ENCODE measurements around the gene TRIM52. TPM values are rescaled to one million over a fixed set of nuclear protein-coding genes. Genes with fewer than 3 reads are reported as not detected.
A peak's percentile ranks its signal among the peaks of the same experiment; 100 is the strongest.
"Not testable (repeated sequence)": the region's sequence is repeated elsewhere in the genome, so short reads cannot be mapped to it uniquely, and the experiment has no call there.

TRIM52 gene
- total and polyA plus RNA-seq, 5 experiments from 2014 or later, result 23.6 to 64.2 (median 36.3) TPM

DNA sequence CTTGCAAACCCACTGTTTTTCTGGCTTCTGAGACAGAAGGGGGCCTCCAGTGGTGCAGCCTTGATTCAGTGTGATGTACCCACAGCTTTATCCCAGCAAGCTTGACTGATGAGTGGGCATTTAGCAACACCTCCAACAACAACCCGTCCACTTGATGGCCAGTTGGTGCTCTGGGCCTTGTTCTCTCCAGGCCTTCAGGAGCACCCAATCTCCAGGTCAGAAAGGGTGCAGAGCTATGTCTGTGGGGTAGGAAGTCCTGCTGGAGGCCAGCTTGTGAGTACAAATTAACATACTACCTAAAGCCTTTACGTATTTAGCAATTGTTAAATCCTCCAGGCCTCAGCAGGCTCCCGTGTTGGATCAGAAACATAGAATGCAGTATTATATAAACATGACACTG, 10.1 kb upstream of the TRIM52 start:
- H3K27ac Mint-ChIP-seq, result peak overlapping the region in 1 of 10 donors; percentile 27
- DNase-seq (no peak), ATAC-seq (no peak)
- POLR2A ChIA-PET, result no interaction called here
- H3K27me3 Mint-ChIP-seq, result no peaks in the 10 kb centered on the region
- no peaks in the 10 kb centered on the region for H3K9me3 Mint-ChIP-seq
- no peak overlapping the region for H3K4me3 Mint-ChIP-seq
- H3K36me3 Mint-ChIP-seq, result no peaks in the 10 kb centered on the region
- H3K4me1 Mint-ChIP-seq, result peaks cover 0 to 2% (median under 1%) of the 10 kb centered on the region in 4 donors

DNA sequence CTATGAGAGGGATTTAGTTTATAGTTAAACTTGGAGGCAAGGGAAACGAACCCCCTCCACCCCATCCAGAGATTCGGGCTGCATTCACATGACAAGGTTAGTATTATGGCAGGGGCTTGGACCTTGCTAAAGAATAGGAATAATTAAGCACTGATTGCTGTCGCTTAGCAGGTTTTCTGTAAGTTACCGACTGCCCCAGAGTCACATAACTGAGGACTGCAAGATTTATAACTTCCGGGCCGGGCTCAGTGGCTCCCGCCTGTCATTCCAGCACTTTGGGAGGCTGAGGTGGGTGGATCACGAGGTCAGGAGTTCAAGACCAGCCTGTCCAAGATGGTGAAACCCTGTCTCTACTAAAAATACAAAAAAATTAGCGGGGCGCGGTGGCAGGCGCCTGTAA, 7.0 kb upstream of the TRIM52 start:
- POLR2A ChIA-PET, result not testable (repeated sequence)

DNA sequence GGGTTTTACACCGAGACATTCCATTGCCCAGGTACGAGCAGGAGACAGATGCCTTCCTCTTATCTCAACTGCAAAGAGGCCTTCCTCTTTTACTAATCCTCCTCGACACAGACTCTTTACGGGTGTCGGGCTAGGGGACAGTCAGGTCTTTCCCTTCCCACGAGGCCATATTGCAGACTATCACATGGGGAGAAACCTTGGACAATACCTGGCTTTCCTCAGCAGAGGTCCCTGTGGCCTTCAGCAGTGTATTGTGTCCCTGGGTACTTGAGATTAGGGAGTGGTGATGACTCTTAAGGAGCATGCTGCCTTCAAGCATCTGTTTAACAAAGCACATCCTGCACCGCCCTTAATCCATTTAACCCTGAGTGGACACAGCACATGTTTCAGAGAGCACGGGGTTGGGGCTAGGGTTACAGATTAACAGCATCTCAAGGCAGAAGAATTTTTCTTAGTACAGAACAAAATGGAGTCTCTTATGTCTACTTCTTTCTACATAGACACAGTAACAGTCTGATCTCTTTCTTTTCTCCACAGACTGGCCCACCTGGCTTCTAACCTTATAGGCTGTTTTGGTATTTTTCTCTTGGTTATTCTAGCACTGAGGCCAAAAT, 6.5 kb upstream of the TRIM52 start:
- H3K4me1 Mint-ChIP-seq, H3K4me3 Mint-ChIP-seq, H3K27me3 Mint-ChIP-seq, DNase-seq, H3K27ac Mint-ChIP-seq, ATAC-seq, H3K9me3 Mint-ChIP-seq, POLR2A ChIA-PET: not testable (repeated sequence)
- H3K36me3 Mint-ChIP-seq, result peaks cover 0 to 16% (median 1%) of the 10 kb centered on the region in 3 donors

More for the DNA sequence above, 7.0 kb upstream of the TRIM52 start:
- not testable (repeated sequence) for H3K4me3 Mint-ChIP-seq, H3K27me3 Mint-ChIP-seq, H3K27ac Mint-ChIP-seq, H3K4me1 Mint-ChIP-seq, DNase-seq, H3K9me3 Mint-ChIP-seq, ATAC-seq
- H3K36me3 Mint-ChIP-seq, result peaks cover 0 to 16% (median 1%) of the 10 kb centered on the region in 3 donors

DNA sequence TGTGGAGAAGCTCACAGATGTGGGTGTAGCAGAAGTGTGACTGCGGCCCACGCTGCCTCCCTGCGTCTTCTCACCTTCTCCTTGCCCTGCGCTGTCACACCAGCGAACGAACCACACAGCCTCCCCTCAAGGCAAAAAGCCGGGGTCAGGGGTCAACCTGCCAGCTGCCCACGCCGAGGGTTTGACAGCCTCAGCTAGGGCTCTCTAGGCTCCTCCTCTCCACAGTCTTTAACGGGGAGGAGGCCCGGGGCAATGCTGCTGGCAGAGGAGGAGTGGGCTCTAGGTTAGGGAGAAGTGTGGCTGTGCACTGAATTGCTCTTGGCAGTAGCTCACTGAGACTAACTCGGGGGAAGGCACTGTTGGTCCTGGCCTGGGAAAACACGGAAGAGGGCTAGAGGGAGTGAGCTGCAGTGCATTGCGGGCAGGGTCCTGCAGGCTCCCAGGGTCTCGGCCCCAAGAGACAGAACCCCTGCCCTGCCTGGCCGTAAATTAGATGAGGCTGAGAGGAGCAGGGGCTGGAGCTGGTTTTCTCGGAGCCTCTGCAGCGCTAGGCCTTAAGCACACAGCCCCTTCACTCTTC, 4.2 kb upstream of the TRIM52 start:
- peaks cover 0 to 16% (median 1%) of the 10 kb centered on the region in 3 donors for H3K36me3 Mint-ChIP-seq
- POLR2A ChIA-PET, result interaction anchor here (1.2 to 6.7 kb wide), 3 partner anchors 38 to 75 kb away, joined by 4 to 212 read pairs (median 137); partner anchors contain the start of gene TRIM41
- H3K27ac Mint-ChIP-seq, result peak overlapping the region in 2 of 10 donors; percentile 13 to 31
- no peaks in the 10 kb centered on the region for H3K27me3 Mint-ChIP-seq
- peaks cover 8 to 16% (median 12%) of the 10 kb centered on the region in 4 donors for H3K4me1 Mint-ChIP-seq
- no peak for ATAC-seq
- no peak for DNase-seq
- peak overlapping the region in 2 of 10 donors; percentile 18 to 24 for H3K4me3 Mint-ChIP-seq
- H3K9me3 Mint-ChIP-seq, result no peaks in the 10 kb centered on the region

DNA sequence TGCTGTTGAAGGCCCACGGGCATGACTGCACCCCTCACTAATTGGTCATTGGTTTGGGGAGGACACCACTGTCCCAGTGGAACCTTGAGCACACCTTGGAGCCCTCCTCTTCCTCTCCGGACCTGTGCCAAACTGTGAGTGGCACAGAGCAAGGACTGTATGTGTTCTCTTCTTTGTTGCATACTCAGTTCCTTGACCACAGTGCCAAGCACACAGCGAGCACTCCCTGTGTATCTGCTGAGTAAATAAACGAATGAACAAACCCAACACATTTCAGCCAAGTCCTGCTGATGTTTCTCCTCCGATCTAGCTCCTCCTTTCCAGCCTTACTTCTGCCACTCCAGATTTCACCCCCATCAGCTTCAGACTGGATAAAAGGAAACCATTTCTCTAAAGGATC, 2.7 kb upstream of the TRIM52 start:
- Mint-ChIP-seq H3K27me3 (no peaks in the 10 kb centered on the region), H3K27ac (peak overlapping the region in 9 of 10 donors; percentile 6 to 93 (median 28)), H3K9me3 (no peaks in the 10 kb centered on the region), H3K4me3 (peak overlapping the region in 3 of 10 donors; percentile 15 to 98 (median 43)), H3K4me1 (peaks cover 24 to 31% (median 25%) of the 10 kb centered on the region in 4 donors), H3K36me3 (peaks cover 0 to 16% (median 1%) of the 10 kb centered on the region in 3 donors)
- ATAC-seq (no peak), DNase-seq (no peak)
- POLR2A ChIA-PET, result interaction anchor here (6.5 to 9.8 kb wide), 3 partner anchors 18 to 74 kb away, joined by 137 to 284 read pairs (median 212); partner anchors contain the start of genes RACK1 and TRIM41

DNA sequence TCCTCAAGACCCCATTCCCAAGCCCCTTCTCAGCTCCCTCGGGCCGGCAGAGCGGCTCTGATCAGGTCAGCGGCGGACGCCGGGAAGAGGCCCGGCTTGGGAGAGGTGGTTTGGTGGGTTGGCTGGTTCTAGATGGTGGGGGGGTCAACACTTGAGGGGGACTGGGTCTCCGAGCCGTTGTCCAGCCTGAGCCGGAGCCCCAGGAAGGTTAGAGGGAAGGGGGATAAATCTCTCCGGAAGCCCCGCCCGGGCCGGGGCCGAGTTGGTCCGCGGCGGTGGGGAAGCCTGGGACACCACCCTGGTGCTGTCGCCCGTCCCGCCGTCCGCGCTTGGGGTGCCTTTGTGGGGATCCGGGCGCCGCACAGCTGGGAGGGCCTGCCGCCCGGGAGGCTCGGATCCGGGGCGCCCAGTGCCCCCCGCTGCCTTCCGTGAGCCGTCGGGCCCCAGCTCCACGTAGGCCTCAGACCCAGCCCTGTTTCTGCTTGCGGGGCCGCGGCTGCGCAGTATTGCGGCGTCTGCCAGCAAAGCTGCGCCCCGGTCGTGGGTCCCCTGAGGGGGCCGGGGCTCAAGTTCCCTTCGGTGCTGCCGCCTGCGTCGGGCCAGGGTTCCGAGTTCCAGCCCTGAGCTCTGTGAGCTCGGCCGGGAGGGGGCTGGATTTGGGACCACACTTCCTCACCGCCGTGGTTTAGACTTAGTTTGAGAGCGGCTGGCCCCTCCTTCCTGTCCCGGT, 542 bp upstream of the TRIM52 start:
- H3K27ac Mint-ChIP-seq, result peak overlapping the region; percentile 93 to 99 (median 98)
- H3K9me3 Mint-ChIP-seq, result no peaks in the 10 kb centered on the region
- H3K36me3 Mint-ChIP-seq, result peaks cover 0 to 24% (median 1%) of the 10 kb centered on the region in 3 donors
- peak; percentile 64 for ATAC-seq
- peaks cover 31 to 49% (median 44%) of the 10 kb centered on the region in 4 donors for H3K4me1 Mint-ChIP-seq
- no peaks in the 10 kb centered on the region for H3K27me3 Mint-ChIP-seq
- DNase-seq, result peak in 8 of 10 donors; percentile 63 to 88 (median 78)
- H3K4me3 Mint-ChIP-seq, result peak overlapping the region; percentile 88 to 99 (median 98)
- POLR2A ChIA-PET, result interaction anchor here (0.6 to 9.8 kb wide), 26 partner anchors 12 to 1641 kb away, joined by 3 to 284 read pairs (median 6); partner anchors contain the start of genes HNRNPH1, MGAT1, RACK1 and TRIM41

DNA sequence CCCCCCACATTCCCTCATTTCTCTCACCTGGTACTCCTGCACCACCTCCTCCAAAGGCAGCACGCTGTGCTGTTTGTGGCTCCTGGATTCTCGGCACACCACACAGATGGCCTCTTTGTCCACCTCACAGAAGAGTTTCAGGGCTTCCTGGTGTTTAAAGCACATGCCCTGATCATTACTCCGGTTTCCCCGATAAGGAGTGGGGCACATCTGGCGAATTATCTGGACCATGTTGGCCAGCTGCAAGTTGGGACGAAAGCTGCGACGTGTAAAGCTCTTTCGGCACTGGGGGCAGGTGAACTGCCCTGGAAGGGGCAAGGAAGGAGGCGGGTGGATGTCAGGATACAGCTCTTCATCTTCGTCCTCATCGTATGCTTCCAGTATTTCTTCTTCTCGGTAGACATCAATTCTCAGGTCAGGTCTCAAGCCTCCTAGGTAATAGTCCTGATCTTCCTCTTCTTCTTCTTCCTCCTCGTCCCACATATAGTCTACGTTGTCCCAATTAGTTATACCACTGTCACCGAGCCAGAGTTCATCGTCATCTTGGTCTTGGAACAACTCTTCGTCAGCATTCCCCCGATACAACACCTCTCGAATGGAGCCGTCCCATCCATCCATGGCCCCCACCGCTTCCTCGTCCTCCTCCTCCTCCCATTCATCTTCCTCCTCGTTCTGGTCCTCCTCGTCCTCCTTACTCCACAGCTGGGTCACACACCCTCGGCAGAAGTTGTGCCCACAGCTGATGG, 796 bp downstream of the TRIM52 start:
- DNase-seq (peak in 1 of 10 donors; percentile 11), ATAC-seq (no peak)
- POLR2A ChIA-PET, result interaction anchor here (0.9 to 9.8 kb wide), 14 partner anchors 15 to 457 kb away, joined by 4 to 284 read pairs (median 16); partner anchors contain the start of genes MGAT1, RACK1 and TRIM41
- Mint-ChIP-seq H3K4me1 (peaks cover 31 to 59% (median 56%) of the 10 kb centered on the region in 4 donors), H3K4me3 (peak overlapping the region; percentile 88 to 99 (median 98)), H3K27me3 (no peaks in the 10 kb centered on the region), H3K27ac (peak overlapping the region; percentile 93 to 99 (median 98)), H3K36me3 (peaks cover 0 to 36% (median 4%) of the 10 kb centered on the region in 3 donors), H3K9me3 (no peaks in the 10 kb centered on the region)

DNA sequence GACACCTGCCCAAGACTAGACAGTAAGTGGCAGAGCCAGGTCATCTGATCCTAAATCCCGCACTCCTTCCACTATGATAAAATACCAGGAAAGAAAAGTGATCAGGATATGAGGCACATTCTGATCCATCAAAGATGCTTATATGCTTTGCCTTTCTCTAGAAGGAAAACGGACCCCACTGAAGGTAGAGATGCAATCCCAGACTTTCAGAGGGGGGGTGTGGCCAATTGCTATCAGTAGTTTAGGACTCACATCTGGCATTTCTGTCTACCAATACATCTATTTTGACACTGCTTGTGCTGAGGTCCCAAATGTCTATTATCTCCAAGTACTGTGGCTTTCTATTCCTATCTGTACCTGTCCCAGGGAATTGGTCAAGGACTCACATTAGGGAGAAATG, 1.7 kb downstream of the TRIM52 start:
- Mint-ChIP-seq H3K4me1 (peaks cover 34 to 65% (median 63%) of the 10 kb centered on the region in 4 donors), H3K27ac (peak overlapping the region; percentile 93 to 99 (median 98)), H3K9me3 (no peaks in the 10 kb centered on the region), H3K36me3 (peaks cover 0 to 40% (median 3%) of the 10 kb centered on the region in 3 donors), H3K27me3 (no peaks in the 10 kb centered on the region), H3K4me3 (peak overlapping the region; percentile 88 to 99 (median 98))
- ATAC-seq, result no peak
- peak in 1 of 10 donors; percentile 6 for DNase-seq
- POLR2A ChIA-PET, result interaction anchor here (3.5 to 9.8 kb wide), 4 partner anchors 14 to 69 kb away, joined by 51 to 284 read pairs (median 174); partner anchors contain the start of genes RACK1 and TRIM41

DNA sequence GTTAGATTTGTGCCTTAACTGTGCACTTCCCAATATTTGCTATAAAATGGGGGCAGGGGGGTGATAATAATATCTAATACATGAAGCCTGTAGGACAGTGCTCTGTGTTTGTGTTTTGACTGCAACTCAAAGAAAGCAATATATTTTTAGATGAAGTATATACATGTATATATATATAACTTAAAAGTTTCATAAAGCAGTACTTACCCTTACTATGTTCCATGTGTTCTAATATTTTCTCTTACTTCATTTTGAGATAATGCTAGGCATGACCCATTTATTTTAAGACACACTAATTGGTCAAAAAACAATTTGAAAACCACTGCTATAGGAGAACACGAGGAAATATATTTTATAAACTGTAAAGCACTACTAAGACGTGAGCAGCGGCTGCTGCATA, 2.4 kb downstream of the TRIM52 start:
- peak overlapping the region; percentile 88 to 99 (median 98) for H3K4me3 Mint-ChIP-seq
- ATAC-seq, result no peak
- H3K4me1 Mint-ChIP-seq, result peaks cover 34 to 67% (median 66%) of the 10 kb centered on the region in 4 donors
- H3K27me3 Mint-ChIP-seq, result no peaks in the 10 kb centered on the region
- H3K27ac Mint-ChIP-seq, result peak overlapping the region in 8 of 10 donors; percentile 40 to 99 (median 96)
- H3K9me3 Mint-ChIP-seq, result no peaks in the 10 kb centered on the region
- H3K36me3 Mint-ChIP-seq, result peaks cover 0 to 37% (median 4%) of the 10 kb centered on the region in 3 donors
- POLR2A ChIA-PET, result interaction anchor here (9.8 kb wide), 1 partner anchor 13 kb away, joined by 284 read pairs; the partner anchor contains the start of gene RACK1
- DNase-seq, result no peak

DNA sequence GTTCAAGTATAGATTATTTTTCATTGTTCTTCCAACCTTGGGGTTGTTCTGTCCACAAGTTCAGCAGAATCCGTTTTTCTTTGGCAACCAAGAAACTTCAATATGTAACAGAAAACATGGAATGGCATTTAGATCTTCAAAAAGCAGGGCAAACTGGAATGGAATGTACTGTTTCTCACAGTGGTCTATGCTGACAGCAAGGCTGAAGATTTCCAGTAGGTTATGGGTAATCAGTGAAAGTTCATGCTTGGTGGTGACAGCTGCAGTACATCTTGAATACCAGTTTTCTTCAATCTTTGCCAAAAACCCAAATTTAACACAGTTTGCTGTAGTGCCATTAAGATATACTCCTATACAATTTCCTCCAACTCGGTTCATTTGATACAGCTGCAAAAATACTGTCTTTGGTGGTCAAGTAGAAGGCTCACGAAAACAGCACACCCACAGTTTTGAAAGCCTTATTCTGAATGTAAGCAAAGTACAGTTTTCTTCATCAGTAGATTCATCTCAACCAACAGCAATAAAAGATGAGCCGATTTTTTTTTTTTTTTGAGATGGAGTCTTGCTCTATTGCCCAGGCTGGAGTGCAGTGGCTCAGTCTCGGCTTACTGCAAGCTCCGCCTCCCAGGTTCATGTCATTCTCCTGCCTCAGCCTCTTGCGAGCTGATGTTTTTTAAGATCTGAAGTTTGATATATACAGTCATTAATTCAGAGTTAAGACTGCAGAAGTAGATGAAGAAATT, 4.9 kb downstream of the TRIM52 start:
- H3K4me3 Mint-ChIP-seq, result peak overlapping the region in 4 of 10 donors; percentile 22 to 60 (median 40)
- POLR2A ChIA-PET, result interaction anchor here (0.7 to 9.8 kb wide), 5 partner anchors 11 to 71 kb away, joined by 3 to 284 read pairs (median 4); partner anchors contain the start of gene RACK1
- H3K9me3 Mint-ChIP-seq, result no peaks in the 10 kb centered on the region
- ATAC-seq, result no peak
- H3K36me3 Mint-ChIP-seq, result peaks cover 0 to 48% (median 6%) of the 10 kb centered on the region in 3 donors
- peak overlapping the region in 6 of 10 donors; percentile 2 to 78 (median 46) for H3K27ac Mint-ChIP-seq
- H3K27me3 Mint-ChIP-seq, result no peaks in the 10 kb centered on the region
- no peak for DNase-seq
- peaks cover 38 to 81% (median 78%) of the 10 kb centered on the region in 4 donors for H3K4me1 Mint-ChIP-seq

DNA sequence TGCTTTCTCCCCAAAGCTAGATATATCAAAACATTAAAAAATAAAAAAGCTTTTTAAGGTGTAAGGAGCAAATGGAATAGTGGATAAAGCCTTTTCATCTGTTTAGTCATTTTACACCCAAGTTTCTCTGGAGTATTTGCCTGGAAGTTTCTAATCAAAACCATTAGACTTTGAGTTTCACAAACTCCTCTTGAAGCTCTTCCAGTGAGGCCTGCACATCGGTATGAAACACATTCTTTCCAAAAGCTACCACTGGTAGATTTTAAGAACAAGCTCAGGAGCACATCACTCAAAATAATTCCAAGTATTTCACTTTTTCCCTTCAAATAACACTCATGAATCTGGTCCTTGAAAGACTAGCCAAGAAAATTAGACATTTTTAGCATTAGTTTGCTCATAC, 5.7 kb downstream of the TRIM52 start:
- peak overlapping the region in 3 of 10 donors; percentile 2 to 78 (median 42) for H3K27ac Mint-ChIP-seq

More for the DNA sequence above, 5.7 kb downstream of the TRIM52 start:
- peaks cover 0 to 52% (median 6%) of the 10 kb centered on the region in 3 donors for H3K36me3 Mint-ChIP-seq
- H3K4me3 Mint-ChIP-seq, result no peak overlapping the region
- H3K27me3 Mint-ChIP-seq, result no peaks in the 10 kb centered on the region
- peaks cover 31 to 79% (median 77%) of the 10 kb centered on the region in 4 donors for H3K4me1 Mint-ChIP-seq
- POLR2A ChIA-PET, result interaction anchor here (0.8 to 9.8 kb wide), 3 partner anchors 10 to 71 kb away, joined by 3 to 284 read pairs (median 5); partner anchors contain the start of gene RACK1
- DNase-seq, result no peak
- H3K9me3 Mint-ChIP-seq, result no peaks in the 10 kb centered on the region
- ATAC-seq, result no peak
